CD4-positive, CD25-positive, alpha-beta regulatory T cell (primary cell): ENCODE results near the gene RGS7. TPM values are rescaled to one million over a fixed set of nuclear protein-coding genes. Genes with fewer than 3 reads are reported as not detected.

Source experiments
- ATAC-seq, 2 donors: fragments of 150-1000 bp; cut with Tn5 transposase; one replicate each; pipeline ENCODE4 v1.10.0; 2021; ENCODE audit warnings: low read depth in 2 of 2, moderate number of reproducible peaks in 2 of 2, moderate library complexity in 1 of 2
- DNase-seq, 3 donors: peaks; one replicate each; pipeline versions ENCODE4 v3.0.0 to v3.0.0-alpha.2; 2012 to 2022; ENCODE audit warnings: mixed read lengths in 1 of 3
- H3K27ac ChIP-seq: one replicate; pipeline ENCODE4 v1.7.0; 2013; ENCODE audit warnings: mild to moderate bottlenecking, low read length; ENCODE audit not compliant: insufficient read depth, poor library complexity, severe bottlenecking
- H3K27me3 ChIP-seq: one replicate; pipeline ENCODE4 v1.7.0; 2013; ENCODE audit warnings: low read length; ENCODE audit not compliant: control insufficient read depth, insufficient read depth
- H3K36me3 ChIP-seq: one replicate; pipeline ENCODE4 v1.7.0; 2013; ENCODE audit warnings: mild to moderate bottlenecking, low read length, moderate library complexity; ENCODE audit not compliant: control insufficient read depth, insufficient read depth
- H3K4me1 ChIP-seq: 2 replicates; pipeline ENCODE4 v1.7.0; 2013; ENCODE audit warnings: mild to moderate bottlenecking, low read length; ENCODE audit not compliant: insufficient read depth, control insufficient read depth, poor library complexity, severe bottlenecking
- H3K4me3 ChIP-seq: one replicate; pipeline ENCODE4 v1.7.0; 2013; ENCODE audit warnings: low read depth, mild to moderate bottlenecking, low read length, moderate library complexity
- H3K9me3 ChIP-seq, 2 experiments: 1 replicate in 1 of 2; 2 replicates in 1 of 2; pipeline ENCODE4 v1.7.0; 2013; ENCODE audit warnings: low read length in 2 of 2, mild to moderate bottlenecking in 1 of 2, moderate library complexity in 1 of 2; ENCODE audit not compliant: control insufficient read depth in 2 of 2
- H3K27ac Mint-ChIP-seq, 3 donors: one replicate each; pipeline ENCODE4 v1.8.0; 2020 to 2022; ENCODE audit warnings: mild to moderate bottlenecking in 3 of 3, mixed read lengths in 3 of 3, moderate library complexity in 2 of 3
- H3K27me3 Mint-ChIP-seq: one replicate; pipeline ENCODE4 v1.8.0; 2022; ENCODE audit warnings: mild to moderate bottlenecking, mixed read lengths
- H3K36me3 Mint-ChIP-seq: one replicate; pipeline ENCODE4 v1.8.0; 2020; ENCODE audit warnings: mixed read lengths
- H3K4me1 Mint-ChIP-seq, 4 donors: one replicate each; pipeline ENCODE4 v1.8.0; 2020 to 2022; ENCODE audit warnings: mixed read lengths in 4 of 4, mild to moderate bottlenecking in 1 of 4
- H3K4me3 Mint-ChIP-seq, 4 donors: one replicate each; pipeline ENCODE4 v1.8.0; 2020 to 2022; ENCODE audit warnings: mild to moderate bottlenecking in 4 of 4, mixed read lengths in 4 of 4, moderate library complexity in 3 of 4
- H3K9me3 Mint-ChIP-seq, 7 donors: one replicate each; pipeline ENCODE4 v1.8.0; 2020 to 2022; ENCODE audit warnings: mixed read lengths in 7 of 7, mild to moderate bottlenecking in 3 of 7, moderate library complexity in 2 of 7
- polyA plus RNA-seq, 4 donors: library from polyadenylated mRNA; unstranded; fragments of 300-500 nt; fragmentation: Illumina TruSeq; gene quantifications; one replicate each; pipeline ENCODE4 v1.2.3, GENCODE V29; 2021
- total RNA-seq: library from RNA; stranded (reverse); gene quantifications from one replicate; pipeline ENCODE4 v1.2.3, GENCODE V29; 2022

The RGS7 gene
- total and polyA plus RNA-seq, 5 donors from 2014 or later: not detected

DNA sequence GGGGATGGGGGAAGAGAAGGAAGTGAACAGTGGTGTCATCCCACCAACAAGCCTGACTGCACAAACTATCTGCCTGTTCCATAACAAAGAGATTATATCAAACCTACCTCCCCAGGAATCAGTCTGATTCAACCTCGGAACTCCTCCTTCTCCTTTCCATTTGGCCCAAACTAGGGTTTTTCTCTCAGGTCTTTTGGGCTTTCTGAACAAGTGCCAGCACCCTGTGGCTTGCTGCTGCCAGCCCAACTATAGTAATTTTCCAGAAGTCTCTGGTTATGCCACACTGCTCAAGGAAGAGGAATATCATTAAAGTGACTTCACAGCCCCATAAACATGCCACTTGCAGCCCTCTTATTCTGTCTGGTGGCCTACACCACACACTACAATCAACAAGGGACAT is 70.5 kb downstream of the RGS7 start:
- DNase-seq (no peak), ATAC-seq (no peak)
- Mint-ChIP-seq H3K27ac (no peak overlapping the region), H3K36me3 (no peaks in the 10 kb centered on the region), H3K27me3 (no peaks in the 10 kb centered on the region), H3K4me3 (no peak overlapping the region), H3K4me1 (no peaks in the 10 kb centered on the region), H3K9me3 (peaks cover 2 to 32% (median 13%) of the 10 kb centered on the region in 7 donors)
- H3K36me3 ChIP-seq: no peaks in the 10 kb centered on the region
- H3K27ac ChIP-seq: no peak overlapping the region
- no peak overlapping the region for H3K4me3 ChIP-seq
- no peaks in the 10 kb centered on the region for H3K27me3 ChIP-seq
- H3K4me1 ChIP-seq: no peaks in the 10 kb centered on the region
- H3K9me3 ChIP-seq: peaks cover 5% of the 10 kb centered on the region in 2 experiments

DNA sequence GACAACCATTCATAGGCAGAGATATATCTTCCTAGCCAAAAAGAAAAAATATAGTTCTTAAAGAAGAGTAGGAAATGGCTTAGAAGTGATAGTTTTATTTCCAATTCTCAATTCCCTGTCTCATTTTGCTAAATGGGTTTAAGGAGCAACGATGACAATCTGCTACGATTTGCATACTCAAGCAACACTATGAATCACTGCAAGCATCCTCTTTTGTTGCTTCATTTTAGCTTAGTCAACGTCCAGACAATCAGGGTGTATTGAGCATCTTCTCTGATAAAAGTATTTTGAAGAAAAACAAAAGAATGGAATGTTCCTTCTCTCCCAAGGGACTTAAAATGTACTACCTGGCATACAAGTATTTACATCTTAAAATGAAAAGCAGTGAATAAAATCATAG is 80.6 kb downstream of the RGS7 start:
- DNase-seq (no peak), ATAC-seq (no peak)
- no peaks in the 10 kb centered on the region for H3K27me3 Mint-ChIP-seq
- H3K4me1 Mint-ChIP-seq: no peaks in the 10 kb centered on the region
- Histone ChIP-seq H3K27ac (no peak overlapping the region), H3K36me3 (no peaks in the 10 kb centered on the region), H3K4me1 (no peaks in the 10 kb centered on the region), H3K27me3 (no peaks in the 10 kb centered on the region), H3K9me3 (peaks cover 0 to 7% of the 10 kb centered on the region in 2 experiments), H3K4me3 (no peak overlapping the region)
- H3K4me3 Mint-ChIP-seq: no peak overlapping the region
- H3K36me3 Mint-ChIP-seq: no peaks in the 10 kb centered on the region
- no peak overlapping the region for H3K27ac Mint-ChIP-seq
- H3K9me3 Mint-ChIP-seq: peaks cover 2 to 29% (median 14%) of the 10 kb centered on the region in 7 donors

DNA sequence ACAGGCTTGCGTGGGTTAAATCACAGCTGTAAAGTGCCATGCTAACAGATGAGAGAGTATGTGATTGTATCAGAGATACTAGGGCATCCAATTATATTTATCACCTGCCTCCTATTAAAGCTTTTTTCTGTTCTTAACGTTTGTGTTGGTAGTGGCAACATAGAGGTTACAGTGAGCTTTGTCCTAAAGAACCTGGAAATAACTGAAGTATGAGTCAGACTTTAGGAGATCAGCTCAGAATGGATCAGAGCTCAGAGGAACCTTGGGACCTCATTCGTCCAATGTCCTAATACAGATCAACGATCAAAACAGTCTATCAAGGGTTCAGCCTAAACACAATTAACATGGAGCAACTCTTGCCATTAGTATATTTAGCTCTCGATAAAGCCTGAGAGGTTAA is 81.0 kb downstream of the RGS7 start:
- H3K4me1 ChIP-seq: no peaks in the 10 kb centered on the region
- no peak overlapping the region for H3K4me3 ChIP-seq
- DNase-seq (no peak), ATAC-seq (no peak)
- Mint-ChIP-seq H3K4me3 (no peak overlapping the region), H3K36me3 (no peaks in the 10 kb centered on the region), H3K4me1 (no peaks in the 10 kb centered on the region), H3K27me3 (no peaks in the 10 kb centered on the region), H3K27ac (no peak overlapping the region), H3K9me3 (peaks cover 2 to 31% (median 14%) of the 10 kb centered on the region in 7 donors)
- H3K27ac ChIP-seq: no peak overlapping the region
- H3K9me3 ChIP-seq: peaks cover 0 to 7% of the 10 kb centered on the region in 2 experiments
- H3K36me3 ChIP-seq: no peaks in the 10 kb centered on the region
- no peaks in the 10 kb centered on the region for H3K27me3 ChIP-seq

DNA sequence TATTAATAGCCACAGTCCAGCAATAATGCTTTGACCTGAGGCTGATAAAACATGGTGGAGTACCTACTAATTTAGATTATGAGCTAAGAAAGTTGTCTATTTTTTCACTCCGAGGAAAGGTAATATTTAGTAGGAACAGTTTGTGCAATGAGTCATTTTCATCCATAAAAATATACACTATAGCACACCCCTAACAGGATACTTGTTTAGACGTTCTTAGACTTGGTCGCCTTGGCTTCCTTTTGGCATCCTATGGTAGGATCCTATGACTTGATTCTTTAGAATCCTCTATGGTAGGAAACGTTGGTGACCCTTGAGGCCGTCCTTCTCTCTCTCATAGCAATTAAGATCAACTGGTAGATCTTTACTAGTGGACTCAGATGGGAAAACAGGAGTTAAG is 81.8 kb downstream of the RGS7 start:
- no peak for DNase-seq
- Histone ChIP-seq H3K36me3 (no peaks in the 10 kb centered on the region), H3K27ac (no peak overlapping the region), H3K4me3 (no peak overlapping the region), H3K27me3 (no peaks in the 10 kb centered on the region), H3K4me1 (no peaks in the 10 kb centered on the region), H3K9me3 (peaks cover 0 to 7% of the 10 kb centered on the region in 2 experiments)
- Mint-ChIP-seq H3K9me3 (peaks cover 2 to 31% (median 14%) of the 10 kb centered on the region in 7 donors), H3K4me1 (no peaks in the 10 kb centered on the region), H3K27me3 (no peaks in the 10 kb centered on the region), H3K4me3 (no peak overlapping the region), H3K36me3 (no peaks in the 10 kb centered on the region), H3K27ac (no peak overlapping the region)
- ATAC-seq: no peak

DNA sequence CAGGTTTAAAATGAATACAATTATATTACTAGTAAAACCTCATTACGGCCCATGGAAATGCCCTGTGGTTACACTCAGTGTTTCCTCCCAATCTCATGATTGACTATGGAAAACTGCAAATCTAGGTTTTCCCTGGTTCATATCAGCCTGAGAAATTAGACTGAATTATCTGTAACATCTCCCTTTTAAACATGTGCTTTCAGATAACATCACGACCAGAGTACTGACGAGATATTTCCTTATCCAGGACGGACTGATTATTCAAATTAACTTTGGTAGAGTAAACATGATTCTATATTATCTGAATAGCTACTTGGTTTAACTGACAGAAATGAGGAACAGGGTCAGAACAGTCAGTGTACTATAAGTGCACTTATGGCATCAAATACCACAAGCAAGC is 82.3 kb downstream of the RGS7 start:
- Histone ChIP-seq H3K27ac (no peak overlapping the region), H3K36me3 (no peaks in the 10 kb centered on the region), H3K4me3 (no peak overlapping the region), H3K4me1 (no peaks in the 10 kb centered on the region), H3K9me3 (peaks cover 0 to 7% of the 10 kb centered on the region in 2 experiments), H3K27me3 (no peaks in the 10 kb centered on the region)
- no peak overlapping the region for H3K4me3 Mint-ChIP-seq
- H3K27ac Mint-ChIP-seq: no peak overlapping the region
- no peaks in the 10 kb centered on the region for H3K36me3 Mint-ChIP-seq
- peaks cover 2 to 30% (median 15%) of the 10 kb centered on the region in 7 donors for H3K9me3 Mint-ChIP-seq
- DNase-seq (no peak), ATAC-seq (no peak)
- H3K4me1 Mint-ChIP-seq: no peaks in the 10 kb centered on the region
- no peaks in the 10 kb centered on the region for H3K27me3 Mint-ChIP-seq

DNA sequence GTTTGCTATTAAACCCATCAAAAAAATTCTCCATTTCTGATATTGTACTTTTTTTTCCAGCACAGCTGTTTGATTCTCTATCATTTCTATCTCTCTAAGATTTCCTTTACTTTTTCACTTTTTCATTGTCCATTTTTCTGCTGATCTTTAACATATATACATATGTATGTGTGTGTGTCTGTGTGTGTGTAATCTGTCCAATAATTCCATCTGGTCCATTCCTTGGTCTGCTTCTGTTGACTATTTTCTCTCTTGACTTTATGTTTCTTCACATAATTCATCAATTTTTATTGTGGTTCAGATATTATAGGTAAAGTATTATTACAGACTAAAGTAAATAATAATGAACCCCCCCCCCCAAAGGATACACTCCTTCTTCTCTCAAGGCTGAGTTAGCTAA is 84.2 kb downstream of the RGS7 start:
- Histone ChIP-seq H3K36me3 (no peaks in the 10 kb centered on the region), H3K4me3 (no peak overlapping the region), H3K4me1 (no peaks in the 10 kb centered on the region), H3K27me3 (no peaks in the 10 kb centered on the region), H3K27ac (no peak overlapping the region), H3K9me3 (peaks cover 0 to 7% of the 10 kb centered on the region in 2 experiments)
- Mint-ChIP-seq H3K9me3 (peaks cover 5 to 30% (median 13%) of the 10 kb centered on the region in 7 donors), H3K27me3 (no peaks in the 10 kb centered on the region), H3K4me3 (no peak overlapping the region), H3K27ac (no peak overlapping the region), H3K36me3 (no peaks in the 10 kb centered on the region), H3K4me1 (no peaks in the 10 kb centered on the region)
- no peak for ATAC-seq
- no peak for DNase-seq

DNA sequence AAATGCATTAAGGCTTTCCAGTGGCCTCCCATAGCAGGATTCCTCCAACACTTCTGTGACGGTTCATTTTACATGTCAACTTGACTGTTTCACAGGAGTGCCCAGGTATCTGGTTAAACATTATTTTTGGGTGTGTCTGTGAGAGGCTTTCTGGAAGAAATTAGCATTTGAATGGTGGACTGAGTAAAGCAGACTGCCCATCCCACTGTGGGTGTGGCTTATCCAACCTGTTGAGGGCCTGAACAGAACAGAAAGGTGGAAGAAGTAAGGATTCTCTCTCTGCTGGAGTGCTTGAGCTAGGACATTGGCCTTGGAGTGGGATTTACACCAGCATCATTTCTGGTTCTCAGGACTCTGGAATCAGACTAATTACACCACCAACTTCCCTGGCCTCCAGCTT is 85.6 kb downstream of the RGS7 start:
- Mint-ChIP-seq H3K4me1 (no peaks in the 10 kb centered on the region), H3K36me3 (no peaks in the 10 kb centered on the region), H3K4me3 (no peak overlapping the region), H3K27ac (no peak overlapping the region), H3K9me3 (peaks cover 5 to 29% (median 20%) of the 10 kb centered on the region in 7 donors), H3K27me3 (no peaks in the 10 kb centered on the region)
- Histone ChIP-seq H3K9me3 (peaks cover 0 to 7% of the 10 kb centered on the region in 2 experiments), H3K4me1 (no peaks in the 10 kb centered on the region), H3K27ac (no peak overlapping the region), H3K27me3 (no peaks in the 10 kb centered on the region), H3K36me3 (no peaks in the 10 kb centered on the region), H3K4me3 (no peak overlapping the region)
- ATAC-seq (no peak), DNase-seq (no peak)

DNA sequence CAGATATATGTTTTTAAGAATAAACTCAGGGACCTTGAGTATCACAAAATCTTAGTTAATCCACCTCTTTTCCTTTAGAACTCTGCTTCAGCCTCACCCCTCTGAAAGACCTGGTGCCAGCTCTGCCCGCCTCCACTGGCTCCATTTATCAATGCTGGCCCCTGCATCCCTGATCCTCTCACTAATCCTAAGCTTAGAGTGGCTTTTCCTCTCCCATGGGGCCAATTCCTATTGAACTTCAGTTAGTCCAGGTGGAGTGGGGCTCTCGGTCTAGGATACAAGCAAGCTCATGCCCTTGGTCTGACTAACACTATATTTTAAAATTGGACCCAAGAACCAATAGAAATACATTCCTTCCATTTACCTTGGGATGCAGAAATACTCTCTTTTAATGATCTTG is 87.0 kb downstream of the RGS7 start:
- Histone ChIP-seq H3K27ac (no peak overlapping the region), H3K36me3 (no peaks in the 10 kb centered on the region), H3K4me1 (no peaks in the 10 kb centered on the region), H3K27me3 (no peaks in the 10 kb centered on the region), H3K4me3 (no peak overlapping the region), H3K9me3 (peaks cover 0 to 7% of the 10 kb centered on the region in 2 experiments)
- Mint-ChIP-seq H3K36me3 (no peaks in the 10 kb centered on the region), H3K4me1 (no peaks in the 10 kb centered on the region), H3K9me3 (peaks cover 5 to 32% (median 23%) of the 10 kb centered on the region in 7 donors), H3K27ac (no peak overlapping the region), H3K4me3 (no peak overlapping the region), H3K27me3 (no peaks in the 10 kb centered on the region)
- DNase-seq: no peak
- ATAC-seq: no peak
